Liver (tissue), 9 donors: ENCODE data around the gene ASB1. TPM values are rescaled to one million over a fixed set of nuclear protein-coding genes. Genes with fewer than 3 reads are reported as not detected.

Source experiments
- DNase-seq: peaks from one replicate; pipeline ENCODE4 v3.0.0-alpha.2; 2017; ENCODE audit warnings: low spot score
- H3K27ac ChIP-seq, 2 donors: one replicate each; pipeline ENCODE4 v1.7.0; 2013; ENCODE audit warnings: inconsistent platforms in 2 of 2, low read length in 2 of 2, control low read depth in 1 of 2, low read depth in 1 of 2, mild to moderate bottlenecking in 1 of 2
- H3K27me3 ChIP-seq, 4 donors: one replicate each; pipeline versions ENCODE4 v1.6.1 to v1.7.0; 2013; ENCODE audit warnings: low read length in 3 of 4, inconsistent platforms in 1 of 4, mild to moderate bottlenecking in 1 of 4, moderate library complexity in 1 of 4; ENCODE audit not compliant: control insufficient read depth in 4 of 4, insufficient read depth in 4 of 4
- H3K36me3 ChIP-seq, 4 donors: one replicate each; pipeline versions ENCODE4 v1.6.1 to v1.7.0; 2013; ENCODE audit warnings: low read length in 3 of 4, mild to moderate bottlenecking in 3 of 4, low read depth in 1 of 4, moderate library complexity in 1 of 4; ENCODE audit not compliant: control insufficient read depth in 4 of 4, insufficient read depth in 3 of 4
- H3K4me1 ChIP-seq, 4 donors: one replicate each; pipeline versions ENCODE4 v1.6.1 to v1.7.0; 2013; ENCODE audit warnings: low read length in 3 of 4, mild to moderate bottlenecking in 3 of 4, moderate library complexity in 1 of 4; ENCODE audit not compliant: control insufficient read depth in 4 of 4, insufficient read depth in 4 of 4
- H3K4me3 ChIP-seq, 3 donors: one replicate each; pipeline versions ENCODE4 v1.6.1 to v1.7.0; 2013; ENCODE audit warnings: low read length in 3 of 3, control low read depth in 1 of 3, low read depth in 1 of 3, mild to moderate bottlenecking in 1 of 3
- H3K9ac ChIP-seq, 2 donors: one replicate each; pipeline ENCODE4 v1.7.0; 2013; ENCODE audit warnings: low read length in 2 of 2, mild to moderate bottlenecking in 2 of 2, moderate library complexity in 2 of 2, control low read depth in 1 of 2, low read depth in 1 of 2
- H3K9me3 ChIP-seq, 4 donors: one replicate each; pipeline versions ENCODE4 v1.6.1 to v1.7.0; 2013; ENCODE audit warnings: low read length in 3 of 4; ENCODE audit not compliant: control insufficient read depth in 4 of 4
- EGR1 ChIP-seq, 2 donors: IDR thresholded peaks; 2 replicates each; pipeline ENCODE4 v1.6.1; 2016 to 2018; ENCODE audit warnings: antibody characterized with exemption in 2 of 2, low read depth in 2 of 2
- FOXA1 ChIP-seq: IDR thresholded peaks from 2 replicates; pipeline ENCODE4 v1.6.1; 2016; ENCODE audit warnings: antibody characterized with exemption
- FOXA2 ChIP-seq: IDR thresholded peaks from 2 replicates; pipeline ENCODE4 v1.6.1; 2016; ENCODE audit warnings: antibody characterized with exemption
- GABPA ChIP-seq, 2 donors: IDR thresholded peaks in 1 of 2; conservative IDR thresholded peaks in 1 of 2; 2 replicates each; pipeline ENCODE4 v1.6.1; 2016; ENCODE audit warnings: antibody characterized with exemption in 2 of 2, mild to moderate bottlenecking in 1 of 2, moderate library complexity in 1 of 2
- HNF4A ChIP-seq, 2 donors: conservative IDR thresholded peaks; 2 replicates each; pipeline ENCODE4 v1.6.1; 2016; ENCODE audit warnings: antibody characterized with exemption in 2 of 2, mild to moderate bottlenecking in 2 of 2
- HNF4G ChIP-seq: IDR thresholded peaks from 2 replicates; pipeline ENCODE4 v1.6.1; 2016; ENCODE audit warnings: antibody characterized with exemption
- JUND ChIP-seq, 2 donors: IDR thresholded peaks; 2 replicates each; pipeline ENCODE4 v1.6.1; 2016; ENCODE audit warnings: antibody characterized with exemption in 2 of 2
- NR2F2 ChIP-seq: IDR thresholded peaks from 2 replicates; pipeline ENCODE4 v1.6.1; 2016; ENCODE audit warnings: antibody characterized with exemption
- RAD21 ChIP-seq, 2 donors: IDR thresholded peaks; 2 replicates each; pipeline ENCODE4 v1.6.1; 2016; ENCODE audit warnings: antibody characterized with exemption in 2 of 2, mild to moderate bottlenecking in 2 of 2
- RXRA ChIP-seq, 2 donors: IDR thresholded peaks; 2 replicates each; pipeline ENCODE4 v1.6.1; 2017 to 2018; ENCODE audit warnings: antibody characterized with exemption in 2 of 2, mild to moderate bottlenecking in 1 of 2
- SP1 ChIP-seq: IDR thresholded peaks from 2 replicates; pipeline ENCODE4 v1.6.1; 2018; ENCODE audit warnings: antibody characterized with exemption, mild to moderate bottlenecking
- TAF1 ChIP-seq: conservative IDR thresholded peaks from 2 replicates; pipeline ENCODE4 v1.6.1; 2016; ENCODE audit warnings: antibody characterized with exemption, mild to moderate bottlenecking
- YY1 ChIP-seq: IDR thresholded peaks from 2 replicates; pipeline ENCODE4 v1.6.1; 2016; ENCODE audit warnings: antibody characterized with exemption, mild to moderate bottlenecking
- WGBS: extraction: QIAGEN DNeasy Blood & Tissue Kit; methylation state at CpG from one replicate; pipeline ENCODE4 v1.1.7; 2013; 5-methylcytosine and 5-hydroxymethylcytosine counted together
- polyA plus RNA-seq, 2 donors: library from polyadenylated mRNA; stranded (reverse) in 1 of 2; unstranded in 1 of 2; fragments of 200-250 nt in 1 of 2; fragments of >200 nt in 1 of 2; fragmentation: Nextera tagmentation in 1 of 2; extraction: Ambion mirVana in 1 of 2; gene quantifications; one replicate each; pipeline versions ENCODE4 v1.2.1 to v1.2.3, GENCODE V29; 2013 to 2015
- total RNA-seq, 2 donors: library from RNA; depleted of rRNA; stranded (reverse); fragments of >200 nt; gene quantifications; one replicate each; pipeline ENCODE4 v1.2.3, GENCODE V29; 2014
- TF ChIP-seq, protein P1 (sequence below): fragments of 150-350 bp; IDR thresholded peaks from 2 replicates; pipeline ENCODE4 v1.5.1; 2017; ENCODE audit warnings: improper control_type of control experiment, low read depth, low read length; ENCODE audit not compliant: missing input control
- TF ChIP-seq, protein P2 (sequence below): IDR thresholded peaks from 2 replicates; pipeline ENCODE4 v1.6.1; 2016; ENCODE audit warnings: antibody characterized with exemption, mild to moderate bottlenecking
- TF ChIP-seq, protein P3 (sequence below): IDR thresholded peaks from 2 replicates; pipeline ENCODE4 v1.6.1; 2016; ENCODE audit warnings: antibody characterized with exemption
- TF ChIP-seq, protein P4 (sequence below): IDR thresholded peaks from 2 replicates; pipeline ENCODE4 v1.6.1; 2016; ENCODE audit warnings: antibody characterized with exemption
- TF ChIP-seq, protein P5 (sequence below): IDR thresholded peaks from 2 replicates; pipeline ENCODE4 v1.6.1; 2016; ENCODE audit warnings: antibody characterized with exemption
- donor health status: healthy.
- donor health status: healthy.
- donor health status: healthy.
- donor health status: healthy.
- donor health status: healthy.

ASB1 gene
- total and polyA plus RNA-seq, 4 donors: 6.1 to 15.2 (median 10.5) TPM

DNA sequence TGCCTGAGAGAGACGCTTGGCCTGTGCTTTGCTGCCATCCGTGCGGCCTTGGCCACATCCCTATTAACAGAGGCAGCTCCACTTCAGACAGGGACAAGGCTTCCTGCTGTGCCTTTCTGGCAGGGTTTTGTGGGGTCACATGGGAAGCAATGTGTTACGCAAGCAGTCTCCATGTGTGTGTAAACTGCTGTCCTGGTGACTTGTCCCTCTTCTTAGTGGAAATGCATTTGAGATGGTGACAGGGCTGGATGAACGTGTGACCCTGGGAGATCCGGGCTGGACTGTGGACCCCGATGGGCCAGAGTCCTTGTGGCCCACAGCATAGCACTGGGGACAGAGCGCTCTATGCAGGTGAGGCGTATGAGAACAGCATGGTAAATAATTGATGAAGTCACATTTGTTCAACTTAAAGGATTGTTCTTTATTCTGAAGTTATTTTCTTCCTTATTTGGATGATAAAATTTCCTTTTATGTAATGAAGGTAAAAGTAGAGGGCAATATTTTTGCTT, 23.2 kb downstream of the ASB1 start:
- Histone ChIP-seq H3K27ac (peak overlapping the region; percentile 60 to 71), H3K4me1 (peaks cover 3 to 17% (median 7%) of the 10 kb centered on the region in 4 donors), H3K4me3 (no peak overlapping the region), H3K27me3 (no peaks in the 10 kb centered on the region), H3K36me3 (peaks cover 12 to 46% (median 25%) of the 10 kb centered on the region in 4 donors), H3K9me3 (no peaks in the 10 kb centered on the region), H3K9ac (no peak overlapping the region)
- WGBS: 35% methylated on average over 9 of the region's 9 CpGs
- TF ChIP-seq EGR1 (IDR thresholded peaks at IDR 0.05; ENCODE audit: low read depth in 2 of 2): no peak
- TF ChIP-seq SP1: peak; percentile 87
- TF ChIP-seq, protein P1, sequence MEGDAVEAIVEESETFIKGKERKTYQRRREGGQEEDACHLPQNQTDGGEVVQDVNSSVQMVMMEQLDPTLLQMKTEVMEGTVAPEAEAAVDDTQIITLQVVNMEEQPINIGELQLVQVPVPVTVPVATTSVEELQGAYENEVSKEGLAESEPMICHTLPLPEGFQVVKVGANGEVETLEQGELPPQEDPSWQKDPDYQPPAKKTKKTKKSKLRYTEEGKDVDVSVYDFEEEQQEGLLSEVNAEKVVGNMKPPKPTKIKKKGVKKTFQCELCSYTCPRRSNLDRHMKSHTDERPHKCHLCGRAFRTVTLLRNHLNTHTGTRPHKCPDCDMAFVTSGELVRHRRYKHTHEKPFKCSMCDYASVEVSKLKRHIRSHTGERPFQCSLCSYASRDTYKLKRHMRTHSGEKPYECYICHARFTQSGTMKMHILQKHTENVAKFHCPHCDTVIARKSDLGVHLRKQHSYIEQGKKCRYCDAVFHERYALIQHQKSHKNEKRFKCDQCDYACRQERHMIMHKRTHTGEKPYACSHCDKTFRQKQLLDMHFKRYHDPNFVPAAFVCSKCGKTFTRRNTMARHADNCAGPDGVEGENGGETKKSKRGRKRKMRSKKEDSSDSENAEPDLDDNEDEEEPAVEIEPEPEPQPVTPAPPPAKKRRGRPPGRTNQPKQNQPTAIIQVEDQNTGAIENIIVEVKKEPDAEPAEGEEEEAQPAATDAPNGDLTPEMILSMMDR: no peak
- peak; percentile 81 to 85 for TF ChIP-seq RXRA (IDR thresholded peaks at IDR 0.05)
- peak; percentile 38 to 60 for TF ChIP-seq RAD21 (IDR thresholded peaks at IDR 0.05)
- peak; percentile 74 for TF ChIP-seq YY1
- TF ChIP-seq, protein P2, sequence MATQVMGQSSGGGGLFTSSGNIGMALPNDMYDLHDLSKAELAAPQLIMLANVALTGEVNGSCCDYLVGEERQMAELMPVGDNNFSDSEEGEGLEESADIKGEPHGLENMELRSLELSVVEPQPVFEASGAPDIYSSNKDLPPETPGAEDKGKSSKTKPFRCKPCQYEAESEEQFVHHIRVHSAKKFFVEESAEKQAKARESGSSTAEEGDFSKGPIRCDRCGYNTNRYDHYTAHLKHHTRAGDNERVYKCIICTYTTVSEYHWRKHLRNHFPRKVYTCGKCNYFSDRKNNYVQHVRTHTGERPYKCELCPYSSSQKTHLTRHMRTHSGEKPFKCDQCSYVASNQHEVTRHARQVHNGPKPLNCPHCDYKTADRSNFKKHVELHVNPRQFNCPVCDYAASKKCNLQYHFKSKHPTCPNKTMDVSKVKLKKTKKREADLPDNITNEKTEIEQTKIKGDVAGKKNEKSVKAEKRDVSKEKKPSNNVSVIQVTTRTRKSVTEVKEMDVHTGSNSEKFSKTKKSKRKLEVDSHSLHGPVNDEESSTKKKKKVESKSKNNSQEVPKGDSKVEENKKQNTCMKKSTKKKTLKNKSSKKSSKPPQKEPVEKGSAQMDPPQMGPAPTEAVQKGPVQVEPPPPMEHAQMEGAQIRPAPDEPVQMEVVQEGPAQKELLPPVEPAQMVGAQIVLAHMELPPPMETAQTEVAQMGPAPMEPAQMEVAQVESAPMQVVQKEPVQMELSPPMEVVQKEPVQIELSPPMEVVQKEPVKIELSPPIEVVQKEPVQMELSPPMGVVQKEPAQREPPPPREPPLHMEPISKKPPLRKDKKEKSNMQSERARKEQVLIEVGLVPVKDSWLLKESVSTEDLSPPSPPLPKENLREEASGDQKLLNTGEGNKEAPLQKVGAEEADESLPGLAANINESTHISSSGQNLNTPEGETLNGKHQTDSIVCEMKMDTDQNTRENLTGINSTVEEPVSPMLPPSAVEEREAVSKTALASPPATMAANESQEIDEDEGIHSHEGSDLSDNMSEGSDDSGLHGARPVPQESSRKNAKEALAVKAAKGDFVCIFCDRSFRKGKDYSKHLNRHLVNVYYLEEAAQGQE: no peak
- TF ChIP-seq, protein P3, sequence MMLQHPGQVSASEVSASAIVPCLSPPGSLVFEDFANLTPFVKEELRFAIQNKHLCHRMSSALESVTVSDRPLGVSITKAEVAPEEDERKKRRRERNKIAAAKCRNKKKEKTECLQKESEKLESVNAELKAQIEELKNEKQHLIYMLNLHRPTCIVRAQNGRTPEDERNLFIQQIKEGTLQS: peak; percentile 38
- peak; percentile 73 for TF ChIP-seq HNF4G
- TF ChIP-seq, protein P4, sequence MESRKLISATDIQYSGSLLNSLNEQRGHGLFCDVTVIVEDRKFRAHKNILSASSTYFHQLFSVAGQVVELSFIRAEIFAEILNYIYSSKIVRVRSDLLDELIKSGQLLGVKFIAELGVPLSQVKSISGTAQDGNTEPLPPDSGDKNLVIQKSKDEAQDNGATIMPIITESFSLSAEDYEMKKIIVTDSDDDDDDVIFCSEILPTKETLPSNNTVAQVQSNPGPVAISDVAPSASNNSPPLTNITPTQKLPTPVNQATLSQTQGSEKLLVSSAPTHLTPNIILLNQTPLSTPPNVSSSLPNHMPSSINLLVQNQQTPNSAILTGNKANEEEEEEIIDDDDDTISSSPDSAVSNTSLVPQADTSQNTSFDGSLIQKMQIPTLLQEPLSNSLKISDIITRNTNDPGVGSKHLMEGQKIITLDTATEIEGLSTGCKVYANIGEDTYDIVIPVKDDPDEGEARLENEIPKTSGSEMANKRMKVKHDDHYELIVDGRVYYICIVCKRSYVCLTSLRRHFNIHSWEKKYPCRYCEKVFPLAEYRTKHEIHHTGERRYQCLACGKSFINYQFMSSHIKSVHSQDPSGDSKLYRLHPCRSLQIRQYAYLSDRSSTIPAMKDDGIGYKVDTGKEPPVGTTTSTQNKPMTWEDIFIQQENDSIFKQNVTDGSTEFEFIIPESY: no peak
- peak in 1 of 2 donors; percentile 41 for TF ChIP-seq GABPA (IDR thresholded peaks at IDR 0.05 in 1 of 2, conservative IDR thresholded peaks at IDR 0.05 in 1 of 2)
- peak; percentile 35 for TF ChIP-seq NR2F2
- TF ChIP-seq HNF4A (conservative IDR thresholded peaks at IDR 0.05): peak; percentile 82 to 93
- peak; percentile 54 for TF ChIP-seq FOXA2
- TF ChIP-seq FOXA1: no peak
- TF ChIP-seq TAF1: peak; percentile 1
- TF ChIP-seq, protein P5, sequence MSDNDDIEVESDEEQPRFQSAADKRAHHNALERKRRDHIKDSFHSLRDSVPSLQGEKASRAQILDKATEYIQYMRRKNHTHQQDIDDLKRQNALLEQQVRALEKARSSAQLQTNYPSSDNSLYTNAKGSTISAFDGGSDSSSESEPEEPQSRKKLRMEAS: peak; percentile 89
- peak; percentile 18 to 47 for TF ChIP-seq JUND (IDR thresholded peaks at IDR 0.05)
- peak; percentile 62 for DNase-seq
